ENCODE data around the gene ZNF365.

ZNF365 gene, protein sequence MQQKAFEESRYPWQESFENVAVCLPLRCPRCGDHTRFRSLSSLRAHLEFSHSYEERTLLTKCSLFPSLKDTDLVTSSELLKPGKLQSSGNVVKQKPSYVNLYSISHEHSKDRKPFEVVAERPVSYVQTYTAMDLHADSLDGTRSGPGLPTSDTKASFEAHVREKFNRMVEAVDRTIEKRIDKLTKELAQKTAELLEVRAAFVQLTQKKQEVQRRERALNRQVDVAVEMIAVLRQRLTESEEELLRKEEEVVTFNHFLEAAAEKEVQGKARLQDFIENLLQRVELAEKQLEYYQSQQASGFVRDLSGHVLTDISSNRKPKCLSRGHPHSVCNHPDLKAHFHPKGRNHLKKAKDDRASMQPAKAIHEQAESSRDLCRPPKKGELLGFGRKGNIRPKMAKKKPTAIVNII

DNA sequence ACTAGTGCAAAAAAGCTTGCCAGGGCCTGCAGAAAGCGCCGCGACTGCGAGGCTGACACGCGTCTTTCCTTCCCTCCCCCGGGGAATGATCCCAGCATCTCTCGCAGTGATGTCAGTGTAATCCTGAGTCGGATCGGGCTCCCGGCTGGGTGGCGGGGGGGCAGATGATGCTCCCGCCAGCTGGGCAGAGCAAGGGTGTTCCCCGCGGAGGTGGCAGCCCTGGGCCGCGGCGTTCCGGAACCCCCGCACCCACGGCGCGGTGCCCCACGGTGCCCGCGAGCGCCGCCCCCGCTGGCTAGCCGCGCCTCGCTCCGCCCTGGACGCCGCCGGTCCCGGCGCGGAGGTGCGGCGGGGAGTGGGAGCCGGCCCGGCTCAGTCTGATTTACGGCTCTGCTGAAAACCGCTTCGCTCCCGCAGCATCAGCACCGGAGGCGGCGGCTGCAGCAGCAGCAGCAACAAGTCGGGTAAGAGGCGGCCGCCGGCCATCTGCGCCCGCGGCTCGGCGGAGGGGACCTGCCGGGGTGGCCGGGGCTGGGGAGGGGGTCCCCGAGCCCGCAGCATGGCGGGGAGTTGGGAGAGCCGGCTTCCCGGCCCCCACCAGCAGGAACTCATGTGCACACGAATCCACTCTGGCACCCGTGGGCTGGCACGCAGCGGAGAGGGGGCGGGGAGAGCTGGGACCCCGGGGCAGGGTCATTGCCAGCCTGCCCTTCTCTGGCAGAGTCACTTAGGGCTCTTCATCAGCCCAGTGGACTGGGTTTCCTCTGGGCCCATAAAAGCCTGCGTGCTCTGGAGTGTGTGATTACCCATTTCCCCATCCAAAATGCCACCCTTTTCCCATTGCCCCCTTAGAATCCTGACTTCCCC, at the start of gene ZNF365:
TSS of gene ZNF365 (plus strand) at position 375 of the 867 bp plus-strand sequence. CDS start 1,825 bp downstream, outside the sequence.
- DNase-seq (ENCODE audit: low read depth) = peak; percentile 21
- TF ChIP-seq, protein P1, sequence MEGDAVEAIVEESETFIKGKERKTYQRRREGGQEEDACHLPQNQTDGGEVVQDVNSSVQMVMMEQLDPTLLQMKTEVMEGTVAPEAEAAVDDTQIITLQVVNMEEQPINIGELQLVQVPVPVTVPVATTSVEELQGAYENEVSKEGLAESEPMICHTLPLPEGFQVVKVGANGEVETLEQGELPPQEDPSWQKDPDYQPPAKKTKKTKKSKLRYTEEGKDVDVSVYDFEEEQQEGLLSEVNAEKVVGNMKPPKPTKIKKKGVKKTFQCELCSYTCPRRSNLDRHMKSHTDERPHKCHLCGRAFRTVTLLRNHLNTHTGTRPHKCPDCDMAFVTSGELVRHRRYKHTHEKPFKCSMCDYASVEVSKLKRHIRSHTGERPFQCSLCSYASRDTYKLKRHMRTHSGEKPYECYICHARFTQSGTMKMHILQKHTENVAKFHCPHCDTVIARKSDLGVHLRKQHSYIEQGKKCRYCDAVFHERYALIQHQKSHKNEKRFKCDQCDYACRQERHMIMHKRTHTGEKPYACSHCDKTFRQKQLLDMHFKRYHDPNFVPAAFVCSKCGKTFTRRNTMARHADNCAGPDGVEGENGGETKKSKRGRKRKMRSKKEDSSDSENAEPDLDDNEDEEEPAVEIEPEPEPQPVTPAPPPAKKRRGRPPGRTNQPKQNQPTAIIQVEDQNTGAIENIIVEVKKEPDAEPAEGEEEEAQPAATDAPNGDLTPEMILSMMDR (IDR thresholded peaks at IDR 0.05; ENCODE audit: low read length, missing control alignments) = no peak
- H3K4me3 ChIP-seq (replicated peaks; ENCODE audit: low read depth, low read length) = peak within 1 kb of the TSS; percentile 51

DNA sequence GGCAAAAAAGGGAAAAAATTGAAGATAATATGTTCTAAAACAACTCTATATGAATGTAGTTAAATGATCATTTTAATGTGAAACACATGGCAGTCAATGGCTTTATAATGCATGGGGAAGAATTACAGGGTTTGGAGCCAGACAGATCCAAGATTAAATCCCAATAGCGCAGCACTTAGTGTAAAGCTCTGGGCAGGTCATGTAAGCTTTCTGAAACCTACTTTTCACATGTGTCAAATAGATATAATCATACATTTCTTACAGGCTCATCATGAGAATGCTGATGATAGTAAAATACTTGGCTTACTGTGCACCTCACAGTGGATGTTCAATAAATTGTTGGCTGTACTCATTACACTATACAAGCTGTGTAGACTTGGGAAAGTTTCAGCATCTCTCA, 48.0 kb upstream of the ZNF365 start:
- H3K4me3 ChIP-seq (replicated peaks; ENCODE audit: low read depth, low read length) = no peak overlapping the region
- DNase-seq (ENCODE audit: low read depth) = no peak
- TF ChIP-seq, protein P1 (IDR thresholded peaks at IDR 0.05; ENCODE audit: low read length, missing control alignments) = no peak

DNA sequence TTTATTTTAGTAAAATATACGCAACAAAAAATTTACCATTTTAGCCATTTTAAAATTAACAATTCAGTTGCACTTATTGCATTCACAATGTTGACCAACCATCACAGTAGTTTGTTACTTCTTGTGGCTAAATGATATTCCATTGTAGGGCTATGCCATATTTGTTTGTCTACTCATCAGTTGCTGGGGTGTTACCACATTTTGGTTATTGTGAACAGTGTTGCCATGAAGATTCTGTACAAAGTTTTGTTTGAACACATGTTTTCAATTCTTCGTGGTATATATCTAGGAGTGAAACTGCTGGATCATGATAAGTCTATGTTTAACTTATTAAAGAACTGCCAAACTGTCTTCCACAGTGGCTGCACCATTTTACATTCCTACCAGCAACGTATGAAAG, 46.3 kb upstream of the ZNF365 start:
- no peak for DNase-seq (ENCODE audit: low read depth)

DNA sequence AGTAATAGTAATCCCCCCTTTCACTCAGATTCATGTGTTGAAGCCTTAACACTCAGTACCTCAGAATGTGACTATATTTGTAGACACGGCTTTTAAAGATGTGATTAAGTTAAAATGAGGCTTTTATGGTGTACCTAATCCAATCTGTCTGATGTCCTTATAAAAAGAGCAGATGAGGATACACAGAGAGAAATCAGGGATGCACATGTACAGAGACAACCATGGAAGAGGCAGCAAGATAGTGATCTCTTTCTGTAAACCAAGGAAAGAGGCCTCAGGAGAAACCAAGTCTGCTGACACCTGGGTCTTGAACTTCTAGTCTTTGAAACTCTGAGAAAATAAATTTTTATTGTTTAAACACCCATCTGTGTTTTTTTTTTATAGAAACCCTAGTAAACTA, 44.0 kb upstream of the ZNF365 start:
- TF ChIP-seq, protein P1 (IDR thresholded peaks at IDR 0.05; ENCODE audit: low read length, missing control alignments) = no peak
- no peak for DNase-seq (ENCODE audit: low read depth)
- H3K4me3 ChIP-seq (replicated peaks; ENCODE audit: low read depth, low read length) = no peak overlapping the region

More for the DNA sequence above, 46.3 kb upstream of the ZNF365 start:
- TF ChIP-seq, protein P1 (IDR thresholded peaks at IDR 0.05; ENCODE audit: low read length, missing control alignments) = no peak
- no peak overlapping the region for H3K4me3 ChIP-seq (replicated peaks; ENCODE audit: low read depth, low read length)

DNA sequence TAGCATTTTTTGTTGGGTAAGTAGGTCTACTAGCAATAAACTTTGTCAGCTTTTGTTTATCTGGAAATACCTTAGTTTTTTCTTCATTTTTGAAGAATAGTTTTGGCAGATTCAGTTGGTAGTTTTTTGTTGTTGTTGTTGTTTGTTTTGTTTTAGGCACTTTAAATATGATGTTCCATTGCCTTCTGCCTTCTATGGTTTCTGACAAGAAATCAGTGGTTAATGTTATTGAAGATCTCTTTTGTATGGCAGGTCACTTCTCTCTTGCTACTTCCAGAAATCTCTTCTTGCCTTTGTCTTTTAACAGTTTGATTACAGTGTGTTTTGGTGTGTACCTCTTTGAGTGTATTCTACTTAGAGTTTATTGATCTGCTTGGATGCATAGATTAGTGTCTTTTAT, 41.8 kb upstream of the ZNF365 start:
- H3K4me3 ChIP-seq (replicated peaks; ENCODE audit: low read depth, low read length) = no peak overlapping the region
- DNase-seq (ENCODE audit: low read depth) = no peak
- TF ChIP-seq, protein P1 (IDR thresholded peaks at IDR 0.05; ENCODE audit: low read length, missing control alignments) = no peak

DNA sequence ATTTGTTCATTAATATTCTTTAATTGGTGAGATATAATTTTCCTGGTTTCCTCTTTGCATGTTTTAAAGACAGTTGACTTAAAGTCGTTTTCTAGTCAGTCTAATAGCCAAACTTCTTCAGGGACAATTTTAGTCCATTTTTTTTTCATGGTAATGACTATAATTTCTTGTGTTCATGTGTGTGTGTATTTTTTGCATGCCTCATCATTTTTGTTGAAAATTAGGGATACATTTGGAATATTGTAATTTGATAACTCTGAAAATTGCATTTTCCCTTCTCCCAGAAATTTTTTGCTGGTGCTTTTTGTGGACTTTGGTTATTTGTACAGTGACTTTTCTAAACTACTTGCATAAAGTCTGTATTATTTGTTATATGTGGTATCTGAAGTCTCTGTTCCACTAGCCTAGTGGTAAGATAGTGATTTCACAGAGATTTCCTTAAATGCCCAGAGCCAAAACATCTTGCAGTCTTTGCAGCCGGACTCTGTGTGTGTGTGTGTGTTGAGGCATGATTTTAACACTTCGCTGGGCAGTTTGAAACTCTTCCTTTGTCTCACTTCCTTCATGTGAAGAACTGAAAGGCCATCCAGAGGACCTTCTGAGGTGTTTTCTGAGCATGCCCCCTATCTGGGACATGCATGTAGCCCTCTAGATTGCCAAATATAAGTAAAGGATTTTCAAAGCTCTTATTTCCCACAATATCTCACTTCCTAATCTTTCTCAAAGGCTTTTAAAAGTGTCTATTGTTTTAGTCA, 40.9 kb upstream of the ZNF365 start:
- TF ChIP-seq, protein P1 (IDR thresholded peaks at IDR 0.05; ENCODE audit: low read length, missing control alignments) = no peak
- no peak overlapping the region for H3K4me3 ChIP-seq (replicated peaks; ENCODE audit: low read depth, low read length)
- DNase-seq (ENCODE audit: low read depth) = no peak

Measured in fibroblast of pulmonary artery (primary cell).